ENCODE results near the gene TRPM8.

DNA sequence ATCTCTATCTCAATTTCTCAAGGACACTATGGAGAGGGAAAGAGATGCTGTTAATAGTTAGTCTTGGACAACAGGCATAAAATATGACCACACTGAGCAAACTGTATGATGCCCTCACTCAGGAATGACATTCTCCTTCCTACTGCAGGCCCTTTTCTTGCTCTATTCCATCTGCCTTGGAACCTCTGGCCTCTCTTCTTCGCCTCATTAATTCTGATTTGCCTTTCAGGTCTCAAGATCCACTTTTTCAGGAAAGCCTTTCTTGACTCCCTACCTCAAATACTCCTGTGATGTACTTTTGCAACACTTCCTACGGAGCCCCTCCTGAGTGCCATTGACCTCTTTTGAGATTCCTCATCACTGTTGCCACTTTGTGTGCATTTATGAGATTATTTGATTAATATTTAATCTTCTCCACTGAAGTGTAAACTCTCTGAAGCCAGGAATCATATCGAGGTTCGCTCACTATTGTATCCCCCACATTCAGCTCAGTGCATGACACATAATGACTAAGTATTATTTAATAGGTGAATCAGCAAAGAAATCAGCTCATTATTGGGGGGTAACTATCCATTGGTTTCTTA lies 112.1 kb downstream of the TRPM8 start:
- TF ChIP-seq, protein P1, sequence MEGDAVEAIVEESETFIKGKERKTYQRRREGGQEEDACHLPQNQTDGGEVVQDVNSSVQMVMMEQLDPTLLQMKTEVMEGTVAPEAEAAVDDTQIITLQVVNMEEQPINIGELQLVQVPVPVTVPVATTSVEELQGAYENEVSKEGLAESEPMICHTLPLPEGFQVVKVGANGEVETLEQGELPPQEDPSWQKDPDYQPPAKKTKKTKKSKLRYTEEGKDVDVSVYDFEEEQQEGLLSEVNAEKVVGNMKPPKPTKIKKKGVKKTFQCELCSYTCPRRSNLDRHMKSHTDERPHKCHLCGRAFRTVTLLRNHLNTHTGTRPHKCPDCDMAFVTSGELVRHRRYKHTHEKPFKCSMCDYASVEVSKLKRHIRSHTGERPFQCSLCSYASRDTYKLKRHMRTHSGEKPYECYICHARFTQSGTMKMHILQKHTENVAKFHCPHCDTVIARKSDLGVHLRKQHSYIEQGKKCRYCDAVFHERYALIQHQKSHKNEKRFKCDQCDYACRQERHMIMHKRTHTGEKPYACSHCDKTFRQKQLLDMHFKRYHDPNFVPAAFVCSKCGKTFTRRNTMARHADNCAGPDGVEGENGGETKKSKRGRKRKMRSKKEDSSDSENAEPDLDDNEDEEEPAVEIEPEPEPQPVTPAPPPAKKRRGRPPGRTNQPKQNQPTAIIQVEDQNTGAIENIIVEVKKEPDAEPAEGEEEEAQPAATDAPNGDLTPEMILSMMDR (IDR thresholded peaks at IDR 0.05) = no peak
- no peak for TF ChIP-seq POLR2A (IDR thresholded peaks at IDR 0.05)
